ENCODE measurements around the gene C1QTNF4. TPM values are rescaled to one million over a fixed set of nuclear protein-coding genes. Genes with fewer than 3 reads are reported as not detected.
A peak's percentile ranks its signal among the peaks of the same experiment; 100 is the strongest.
"Not testable (repeated sequence)": the region's sequence is repeated elsewhere in the genome, so short reads cannot be mapped to it uniquely, and the experiment has no call there.

The C1QTNF4 gene
- polyA plus RNA-seq, 3 donors, result 0.84 TPM; not detected in 2

DNA sequence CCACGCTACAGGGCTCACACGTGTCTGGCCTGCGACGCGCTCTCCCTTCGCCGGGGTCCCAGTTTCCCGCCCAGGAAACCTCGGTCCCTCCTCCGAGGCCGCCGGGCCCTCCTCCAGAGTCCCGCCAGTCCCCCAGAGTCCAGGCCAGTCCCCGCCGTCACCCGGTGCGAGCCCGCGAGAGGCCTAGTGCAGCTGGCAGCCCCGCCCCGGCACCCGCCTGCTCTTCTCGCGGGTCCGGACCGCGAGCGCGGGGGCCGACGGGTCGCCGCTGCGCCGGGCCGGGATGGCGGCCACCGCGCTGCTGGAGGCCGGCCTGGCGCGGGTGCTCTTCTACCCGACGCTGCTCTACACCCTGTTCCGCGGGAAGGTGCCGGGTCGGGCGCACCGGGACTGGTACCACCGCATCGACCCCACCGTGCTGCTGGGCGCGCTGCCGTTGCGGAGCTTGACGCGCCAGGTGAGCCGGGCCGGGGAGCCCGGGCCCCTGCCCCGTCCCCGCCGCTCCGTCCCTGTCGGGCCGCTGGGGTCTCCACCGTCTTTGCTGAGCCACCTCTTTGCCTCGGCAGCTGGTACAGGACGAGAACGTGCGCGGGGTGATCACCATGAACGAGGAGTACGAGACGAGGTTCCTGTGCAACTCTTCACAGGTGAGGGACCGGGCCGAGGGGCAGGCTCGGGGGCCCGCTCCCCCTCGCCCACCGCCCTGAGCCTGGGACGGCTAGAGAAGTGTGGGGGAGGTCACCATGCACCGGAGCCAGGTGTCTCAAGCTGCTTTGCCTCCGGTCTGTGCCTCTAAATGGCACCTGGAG lies 28.7 kb downstream of the C1QTNF4 start, which contains the start of gene PTPMT1:
Gene PTPMT1 (plus strand): TSS at position 260 of the 809 bp plus-strand sequence. CDS start 24 bp downstream, at position 284.
- Histone ChIP-seq H3K4me1 (ENCODE audit: control insufficient read depth in 1 of 2, insufficient read depth in 2 of 2, low read length in 2 of 2) (peaks cover 19 to 26% of the 10 kb centered on the region in 2 donors), H3K27ac (ENCODE audit: low read depth in 1 of 2, low read length in 2 of 2) (peak within 1 kb of the TSS; percentile 84 to 85), H3K9me3 (replicated peaks in 1 of 2; ENCODE audit: control insufficient read depth in 1 of 2, insufficient read depth in 1 of 2, low read length in 2 of 2) (no peaks in the 10 kb centered on the region), H3K79me2 (ENCODE audit: insufficient read depth, low read length) (peaks cover 57% of the 10 kb centered on the region), H3K27me3 (ENCODE audit: control insufficient read depth in 2 of 2, insufficient read depth in 2 of 2, low read length in 2 of 2) (no peaks in the 10 kb centered on the region), H2AFZ (ENCODE audit: insufficient read depth, low read depth, low read length, poor library complexity, severe bottlenecking) (peak within 1 kb of the TSS; percentile 100), H4K20me1 (ENCODE audit: insufficient read depth, low read length) (no peaks in the 10 kb centered on the region), H3K36me3 (replicated peaks in 1 of 2; ENCODE audit: control insufficient read depth in 1 of 2, insufficient read depth in 2 of 2, low read length in 2 of 2) (peaks cover 12 to 13% of the 10 kb centered on the region in 2 donors), H3K4me2 (replicated peaks; ENCODE audit: extremely low read depth, low read length, poor library complexity, severe bottlenecking) (peak within 1 kb of the TSS; percentile 80), H3K9ac (ENCODE audit: insufficient read depth, low read length, poor library complexity, severe bottlenecking) (peak within 1 kb of the TSS; percentile 83), H3K4me3 (replicated peaks in 1 of 3; ENCODE audit: low read depth in 2 of 3, low read length in 3 of 3) (peak within 1 kb of the TSS; percentile 87 to 97 (median 93))
- H3K9me3 Mint-ChIP-seq, result no peaks in the 10 kb centered on the region
- H3K27ac Mint-ChIP-seq, result peak within 1 kb of the TSS; percentile 63 to 89 (median 77)
- peaks cover 6 to 16% of the 10 kb centered on the region in 2 donors for H3K36me3 Mint-ChIP-seq
- intact Hi-C loops (cut with micrococcal nuclease), result loop anchor here (5.0 kb wide), 2 partner anchors 78 to 83 kb away; no protein-coding TSS in a partner anchor
- under 1% methylated on average over 86 of the region's 86 CpGs for WGBS (ENCODE audit: insufficient coverage)
- H3K4me1 Mint-ChIP-seq, result peaks cover 14% of the 10 kb centered on the region
- DNase-seq, result peak in 2 of 3 donors; percentile 34 to 38
- TF ChIP-seq, protein P1, sequence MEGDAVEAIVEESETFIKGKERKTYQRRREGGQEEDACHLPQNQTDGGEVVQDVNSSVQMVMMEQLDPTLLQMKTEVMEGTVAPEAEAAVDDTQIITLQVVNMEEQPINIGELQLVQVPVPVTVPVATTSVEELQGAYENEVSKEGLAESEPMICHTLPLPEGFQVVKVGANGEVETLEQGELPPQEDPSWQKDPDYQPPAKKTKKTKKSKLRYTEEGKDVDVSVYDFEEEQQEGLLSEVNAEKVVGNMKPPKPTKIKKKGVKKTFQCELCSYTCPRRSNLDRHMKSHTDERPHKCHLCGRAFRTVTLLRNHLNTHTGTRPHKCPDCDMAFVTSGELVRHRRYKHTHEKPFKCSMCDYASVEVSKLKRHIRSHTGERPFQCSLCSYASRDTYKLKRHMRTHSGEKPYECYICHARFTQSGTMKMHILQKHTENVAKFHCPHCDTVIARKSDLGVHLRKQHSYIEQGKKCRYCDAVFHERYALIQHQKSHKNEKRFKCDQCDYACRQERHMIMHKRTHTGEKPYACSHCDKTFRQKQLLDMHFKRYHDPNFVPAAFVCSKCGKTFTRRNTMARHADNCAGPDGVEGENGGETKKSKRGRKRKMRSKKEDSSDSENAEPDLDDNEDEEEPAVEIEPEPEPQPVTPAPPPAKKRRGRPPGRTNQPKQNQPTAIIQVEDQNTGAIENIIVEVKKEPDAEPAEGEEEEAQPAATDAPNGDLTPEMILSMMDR (IDR thresholded peaks at IDR 0.05), result no peak
- peaks cover 0 to 2% (median 0%) of the 10 kb centered on the region in 3 donors for H3K27me3 Mint-ChIP-seq (ENCODE audit: low read depth in 3 of 3)
- peak within 1 kb of the TSS; percentile 85 to 91 for H3K4me3 Mint-ChIP-seq

DNA sequence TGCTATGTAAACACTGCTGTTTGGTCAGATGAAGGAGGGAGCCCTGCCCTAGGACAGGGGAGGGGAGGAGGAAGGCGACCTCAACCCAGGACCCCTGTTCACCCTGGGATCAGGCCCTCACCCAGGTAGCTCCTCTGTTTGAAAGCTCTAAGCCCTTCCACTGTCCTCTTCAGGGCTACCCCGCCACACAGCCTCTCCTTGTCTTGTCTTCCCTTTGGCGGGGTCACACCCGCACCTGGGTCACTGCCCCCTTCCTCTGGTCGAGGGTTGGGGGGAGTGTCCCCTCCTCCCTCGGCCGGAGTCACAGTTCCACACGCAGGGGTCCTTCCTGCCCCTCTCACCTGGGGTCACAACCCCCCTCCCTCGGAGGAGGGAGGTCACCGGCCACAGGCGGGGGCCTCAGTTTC lies 29.3 kb downstream of the C1QTNF4 start:
- Histone ChIP-seq H3K4me2 (replicated peaks; ENCODE audit: extremely low read depth, low read length, poor library complexity, severe bottlenecking) (peak overlapping the region; percentile 80), H3K4me1 (ENCODE audit: control insufficient read depth in 1 of 2, insufficient read depth in 2 of 2, low read length in 2 of 2) (peaks cover 25 to 32% of the 10 kb centered on the region in 2 donors), H4K20me1 (ENCODE audit: insufficient read depth, low read length) (no peaks in the 10 kb centered on the region), H3K79me2 (ENCODE audit: insufficient read depth, low read length) (peaks cover 51% of the 10 kb centered on the region), H2AFZ (ENCODE audit: insufficient read depth, low read depth, low read length, poor library complexity, severe bottlenecking) (peak overlapping the region; percentile 100), H3K27ac (ENCODE audit: low read depth in 1 of 2, low read length in 2 of 2) (peak overlapping the region; percentile 67 to 85), H3K9ac (ENCODE audit: insufficient read depth, low read length, poor library complexity, severe bottlenecking) (peak overlapping the region; percentile 83), H3K9me3 (replicated peaks in 1 of 2; ENCODE audit: control insufficient read depth in 1 of 2, insufficient read depth in 1 of 2, low read length in 2 of 2) (no peaks in the 10 kb centered on the region), H3K4me3 (replicated peaks in 1 of 3; ENCODE audit: low read depth in 2 of 3, low read length in 3 of 3) (peak overlapping the region; percentile 87 to 97 (median 93)), H3K36me3 (replicated peaks in 1 of 2; ENCODE audit: control insufficient read depth in 1 of 2, insufficient read depth in 2 of 2, low read length in 2 of 2) (peaks cover 7 to 9% of the 10 kb centered on the region in 2 donors), H3K27me3 (ENCODE audit: control insufficient read depth in 2 of 2, insufficient read depth in 2 of 2, low read length in 2 of 2) (no peaks in the 10 kb centered on the region)
- H3K36me3 Mint-ChIP-seq, result peaks cover 4 to 13% of the 10 kb centered on the region in 2 donors
- no peak for DNase-seq
- peaks cover 0 to 2% (median 0%) of the 10 kb centered on the region in 7 donors for H3K9me3 Mint-ChIP-seq
- peak overlapping the region in 6 of 7 donors; percentile 13 to 85 (median 71) for H3K27ac Mint-ChIP-seq
- peak overlapping the region; percentile 85 to 86 for H3K4me3 Mint-ChIP-seq
- peaks cover 0 to 2% (median 0%) of the 10 kb centered on the region in 3 donors for H3K27me3 Mint-ChIP-seq (ENCODE audit: low read depth in 3 of 3)
- WGBS (ENCODE audit: insufficient coverage), result 17% methylated on average over 4 of the region's 11 CpGs
- H3K4me1 Mint-ChIP-seq, result peaks cover 20% of the 10 kb centered on the region
- TF ChIP-seq, protein P1 (IDR thresholded peaks at IDR 0.05), result no peak
- intact Hi-C loops (cut with micrococcal nuclease), result loop anchor here (5.0 kb wide), 2 partner anchors 78 to 83 kb away; no protein-coding TSS in a partner anchor

DNA sequence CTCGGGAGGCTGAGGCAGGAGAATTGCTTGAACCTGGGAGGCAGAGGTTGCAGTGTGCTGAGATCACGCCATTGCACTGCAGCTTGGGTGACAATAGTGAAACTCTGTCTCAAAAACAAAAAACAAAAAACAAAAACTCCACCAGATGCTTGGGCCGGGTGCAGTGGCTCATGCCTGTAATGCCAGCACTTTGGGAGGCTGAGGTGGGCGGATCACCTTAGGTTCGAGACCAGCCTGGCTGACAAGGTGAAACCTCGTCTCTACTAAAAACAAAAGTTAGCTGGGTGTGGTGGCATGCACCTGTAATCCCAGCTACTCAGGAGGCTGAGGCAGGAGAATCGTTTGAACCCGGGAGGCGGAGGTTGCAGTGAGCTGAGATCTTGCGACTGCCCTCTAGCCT lies 29.8 kb downstream of the C1QTNF4 start:
- DNase-seq; H3K27ac ChIP-seq (ENCODE audit: low read depth in 1 of 2, low read length in 2 of 2); H3K4me3 ChIP-seq (replicated peaks in 1 of 3; ENCODE audit: low read depth in 2 of 3, low read length in 3 of 3); H3K9me3 Mint-ChIP-seq; H3K36me3 ChIP-seq (replicated peaks in 1 of 2; ENCODE audit: control insufficient read depth in 1 of 2, insufficient read depth in 2 of 2, low read length in 2 of 2); H3K27me3 ChIP-seq (ENCODE audit: control insufficient read depth in 2 of 2, insufficient read depth in 2 of 2, low read length in 2 of 2); H3K9me3 ChIP-seq (replicated peaks in 1 of 2; ENCODE audit: control insufficient read depth in 1 of 2, insufficient read depth in 1 of 2, low read length in 2 of 2); H3K9ac ChIP-seq (ENCODE audit: insufficient read depth, low read length, poor library complexity, severe bottlenecking); H3K27me3 Mint-ChIP-seq (ENCODE audit: low read depth in 3 of 3); intact Hi-C loops (cut with micrococcal nuclease); H3K27ac Mint-ChIP-seq; H4K20me1 ChIP-seq (ENCODE audit: insufficient read depth, low read length); H3K36me3 Mint-ChIP-seq; H3K4me2 ChIP-seq (replicated peaks; ENCODE audit: extremely low read depth, low read length, poor library complexity, severe bottlenecking); H2AFZ ChIP-seq (ENCODE audit: insufficient read depth, low read depth, low read length, poor library complexity, severe bottlenecking): not testable (repeated sequence)
- WGBS (ENCODE audit: insufficient coverage), result 96% methylated on average over 3 of the region's 10 CpGs
- H3K4me3 Mint-ChIP-seq, result peak overlapping the region in 1 of 2 donors; percentile 31
- peaks cover 20% of the 10 kb centered on the region for H3K4me1 Mint-ChIP-seq
- H3K79me2 ChIP-seq (ENCODE audit: insufficient read depth, low read length), result peaks cover 45% of the 10 kb centered on the region
- H3K4me1 ChIP-seq (ENCODE audit: control insufficient read depth in 1 of 2, insufficient read depth in 2 of 2, low read length in 2 of 2), result peaks cover 26 to 34% of the 10 kb centered on the region in 2 donors

All from CD14-positive monocyte (primary cell).